ELF-1 (cell line): ENCODE results near the gene GOLGA1.
"Not testable (repeated sequence)": the region's sequence is repeated elsewhere in the genome, so short reads cannot be mapped to it uniquely, and the experiment has no call there.

ENCODE experiments used
- DNase-seq: peaks from one replicate; pipeline ENCODE4 v3.0.0-alpha.2; 2016; ENCODE audit warnings: low read depth, low spot score

GOLGA1 gene

DNA sequence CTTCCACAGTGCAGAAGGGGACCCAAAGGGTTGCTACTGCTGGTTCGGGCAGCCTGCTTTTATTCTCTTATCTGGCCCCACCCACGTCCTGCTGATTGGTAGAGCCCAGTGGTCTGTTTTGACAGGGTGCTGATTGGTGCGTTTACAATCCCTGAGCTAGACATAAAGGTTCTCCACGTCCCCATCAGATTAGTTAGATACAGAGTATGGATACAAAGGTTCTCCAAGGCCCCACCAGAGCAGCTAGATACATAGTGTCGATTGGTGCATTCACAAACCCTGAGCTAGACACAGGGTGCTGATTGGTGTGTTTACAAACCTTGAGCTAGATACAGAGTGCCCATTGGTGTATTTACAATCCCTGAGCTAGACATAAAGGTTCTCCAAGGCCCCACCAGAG is 102.8 kb downstream of the GOLGA1 start:
- DNase-seq = not testable (repeated sequence)

DNA sequence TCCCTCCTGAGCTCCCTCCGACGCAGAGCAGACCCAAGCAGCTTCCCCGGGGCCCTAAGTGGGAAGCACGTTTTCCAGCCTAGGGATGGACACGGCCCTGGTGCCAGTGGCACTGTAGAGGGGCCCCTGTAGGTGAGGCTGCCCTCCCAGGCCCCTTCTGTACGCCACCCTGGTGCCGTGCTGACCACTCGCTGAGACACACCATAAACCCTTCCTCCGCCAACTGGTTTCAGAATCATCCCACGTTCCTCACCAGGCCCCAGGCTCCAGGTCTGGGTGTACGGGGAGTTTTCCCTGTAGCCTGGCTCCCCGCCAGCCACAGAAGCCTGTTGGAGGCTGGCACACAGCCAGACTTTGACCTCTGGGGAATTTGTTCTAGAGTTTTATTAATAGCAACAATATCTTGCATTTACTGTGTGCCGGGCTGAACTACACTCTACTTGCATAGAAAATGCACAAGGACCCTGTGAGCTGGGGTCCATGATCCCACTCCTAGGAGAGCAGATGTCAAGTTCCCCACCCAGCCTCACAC is 105.8 kb downstream of the GOLGA1 start:
- DNase-seq = no peak

GRCh38 chr9:124834591-124834990 is 106.3 kb downstream of the GOLGA1 start:
- no peak for DNase-seq

DNA sequence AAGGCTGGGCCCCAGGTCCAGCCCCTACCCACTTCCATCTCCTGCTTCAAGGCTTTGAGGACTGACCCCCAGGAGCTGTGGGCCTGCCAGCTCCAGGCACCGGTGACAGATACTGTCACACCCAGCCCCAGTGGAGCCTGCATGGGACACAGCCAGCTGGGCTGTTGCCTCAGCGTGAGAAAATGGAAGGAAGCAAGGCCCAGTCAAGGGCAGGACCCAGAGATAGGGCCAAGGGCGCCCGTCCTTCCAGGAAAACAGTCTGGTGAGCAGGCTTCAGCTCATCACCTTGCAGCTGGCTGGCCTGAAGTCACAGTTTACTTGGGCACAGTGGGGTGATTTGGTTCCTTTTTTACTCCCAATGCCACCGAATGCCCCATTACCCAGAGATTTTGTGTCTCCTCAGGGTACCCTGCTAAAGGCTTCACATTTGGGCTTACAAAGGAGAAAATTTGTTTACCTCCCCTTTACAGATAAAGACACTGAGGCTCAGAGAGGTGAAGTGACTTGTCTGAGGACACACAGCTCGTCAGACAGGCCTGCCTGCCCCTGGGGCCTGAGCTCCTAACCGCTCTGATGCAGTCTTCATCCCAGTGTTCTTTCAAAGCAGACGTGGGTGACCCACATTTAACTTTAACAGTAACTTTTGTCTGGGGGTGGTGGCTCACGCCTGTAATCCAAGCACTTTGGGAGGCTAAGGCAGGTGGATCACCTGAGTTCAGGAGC is 109.1 kb downstream of the GOLGA1 start:
- DNase-seq = no peak

DNA sequence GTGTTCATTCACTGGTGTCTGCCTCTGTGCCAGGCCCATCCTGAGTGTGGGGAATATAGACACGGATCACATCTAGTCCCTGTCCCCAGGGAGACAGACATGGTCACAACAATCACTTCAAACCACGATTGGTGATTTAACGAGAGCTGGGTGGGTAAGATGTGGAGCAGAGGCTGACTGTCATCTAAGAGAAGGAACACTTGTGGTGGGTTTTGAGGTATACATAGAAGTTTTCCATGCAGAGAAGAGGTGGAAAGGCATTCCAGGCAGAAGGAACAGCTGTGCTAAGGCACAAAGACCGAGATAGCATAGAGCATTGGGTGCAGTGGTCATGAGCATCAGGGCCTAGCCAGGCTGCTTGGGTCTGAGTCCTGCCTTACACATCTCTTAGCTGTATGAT is 110.3 kb downstream of the GOLGA1 start:
- no peak for DNase-seq

- DNase-seq = no peak
Observed at GRCh38 chr9:124829334-124829669, 111.6 kb downstream of the GOLGA1 start.

DNA sequence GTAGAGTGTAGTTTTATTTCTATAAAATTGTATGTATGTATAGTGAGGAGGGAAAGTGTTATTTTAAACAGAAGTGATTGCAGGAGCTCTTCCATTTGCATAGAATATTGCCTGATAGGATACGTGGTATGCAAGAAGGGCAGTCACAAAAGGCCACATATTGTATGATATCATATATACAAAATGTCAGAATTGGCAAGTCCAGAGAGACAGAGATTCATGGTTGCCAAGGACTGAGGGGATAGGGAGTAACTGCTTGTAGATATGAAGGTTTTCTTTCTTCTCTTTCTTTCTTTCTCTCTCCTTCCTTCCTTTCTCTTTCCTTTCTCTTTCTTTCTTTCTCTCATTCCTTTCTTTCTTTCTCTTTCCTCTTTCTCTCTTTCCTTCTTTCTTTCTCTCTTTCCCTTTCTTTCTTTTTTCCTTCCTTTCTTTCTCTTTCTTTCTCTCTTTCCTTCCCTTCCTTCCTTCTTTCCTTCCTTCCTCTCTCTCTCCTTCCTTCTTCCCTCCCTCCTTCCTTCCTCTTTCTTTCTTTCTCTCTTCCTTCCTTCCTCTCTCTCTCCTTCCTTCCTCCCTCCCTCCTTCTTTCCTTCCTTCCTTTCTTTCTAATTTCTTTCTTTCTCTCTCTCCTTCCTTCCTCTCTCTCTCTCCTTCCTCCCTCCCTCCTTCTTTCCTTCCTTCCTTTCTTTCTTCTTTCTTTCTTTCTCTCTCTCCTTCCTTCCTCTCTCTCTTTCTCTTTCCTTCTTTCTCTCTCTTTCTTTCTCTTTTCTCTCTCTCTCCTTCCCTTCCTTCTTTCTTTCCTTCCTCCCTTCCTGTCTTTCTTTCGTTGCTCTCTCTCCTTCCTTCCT is 112.2 kb downstream of the GOLGA1 start:
- no peak for DNase-seq
